Endometrium (tissue), 2 donors: ENCODE measurements around the gene TM4SF5.

ENCODE experiments used
- FAIRE-seq: peaks from 2 replicates; lab custom pipeline; 2012; peaks lifted over from hg19 to GRCh38; lab: Jason Lieb, UNC
- donor health status: control.
- donor health status: control.

The TM4SF5 gene

GRCh38 chr17:4771519-4772234 is at the start of gene TM4SF5:
Gene TM4SF5 (plus strand): TSS chr17:4771886. CDS start chr17:4771923, 37 bp downstream.
- no peak for FAIRE-seq

GRCh38 chr17:4722678-4723240 is 48.9 kb upstream of the TM4SF5 start:
- FAIRE-seq: no peak

DNA sequence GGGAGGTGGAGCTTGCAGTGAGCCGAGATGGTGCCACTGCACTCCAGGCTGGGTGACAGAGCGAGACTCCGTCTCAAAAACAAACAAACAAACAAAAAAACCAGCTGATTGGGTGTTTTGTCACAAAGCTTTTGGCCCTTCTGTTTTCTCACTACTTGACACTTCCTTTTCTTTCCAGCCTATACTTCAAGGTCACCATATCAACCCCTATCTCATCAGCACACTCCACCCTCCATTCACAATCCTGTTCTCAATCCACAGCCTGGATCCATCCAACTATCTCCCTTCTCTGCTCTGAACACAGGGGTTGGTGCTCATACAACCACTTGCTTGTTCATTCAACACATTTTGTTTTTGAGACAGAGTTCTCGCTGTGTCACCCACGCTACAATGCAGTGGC is 47.0 kb upstream of the TM4SF5 start:
- FAIRE-seq: no peak

GRCh38 chr17:4725646-4726310 is 45.9 kb upstream of the TM4SF5 start:
- FAIRE-seq: no peak

DNA sequence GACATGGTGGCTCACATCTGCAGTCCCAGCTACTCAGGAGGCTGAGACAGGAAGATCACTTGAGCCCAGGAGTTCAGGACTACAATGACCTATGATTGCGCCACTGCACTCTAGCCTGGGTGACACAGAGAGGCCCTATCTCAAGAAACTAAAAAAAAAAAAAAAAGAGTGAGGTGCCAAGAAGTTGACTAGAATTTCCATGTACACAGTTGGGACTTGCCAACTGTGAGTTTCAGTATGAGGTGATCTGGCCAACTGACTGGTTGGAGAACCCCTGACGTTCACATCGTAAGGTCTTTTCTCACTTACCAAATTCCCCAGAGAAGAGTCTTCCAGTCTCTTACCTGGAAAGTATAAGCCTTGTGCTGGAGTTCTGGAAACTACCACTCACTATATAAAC is 43.6 kb upstream of the TM4SF5 start:
- no peak for FAIRE-seq

- FAIRE-seq: no peak
Measured at GRCh38 chr17:4733073-4733531, 38.6 kb upstream of the TM4SF5 start.

DNA sequence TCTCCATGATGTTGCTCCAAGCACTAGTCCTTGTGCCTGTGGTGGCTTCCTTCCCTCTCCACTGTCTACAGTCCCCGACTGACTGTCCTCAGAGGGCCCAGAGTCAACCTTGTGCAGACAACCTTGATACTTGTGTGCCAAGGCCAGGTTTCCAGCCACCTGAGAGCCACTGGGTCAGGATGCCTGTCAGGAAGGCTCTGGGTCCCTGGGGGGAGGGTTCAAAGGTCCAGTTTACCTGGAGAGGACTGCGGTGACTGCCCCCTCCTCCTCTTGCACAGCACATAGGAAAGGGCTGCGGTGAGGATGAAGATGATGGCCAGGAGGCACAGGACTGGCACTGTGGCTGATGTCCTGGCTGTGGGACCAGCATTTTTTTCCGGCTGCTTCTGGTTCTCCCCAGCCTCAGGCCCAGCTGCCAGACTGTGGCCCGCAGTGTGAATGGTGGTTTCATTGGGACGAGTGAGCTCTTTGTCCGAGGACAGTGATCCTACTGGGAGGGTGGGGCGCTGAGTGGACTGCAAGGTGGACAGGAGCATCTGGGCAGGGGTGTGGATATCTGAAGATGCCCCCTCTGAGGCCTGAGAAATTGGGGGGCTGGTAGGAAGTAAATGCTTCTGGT is 36.7 kb upstream of the TM4SF5 start:
- FAIRE-seq: no peak

DNA sequence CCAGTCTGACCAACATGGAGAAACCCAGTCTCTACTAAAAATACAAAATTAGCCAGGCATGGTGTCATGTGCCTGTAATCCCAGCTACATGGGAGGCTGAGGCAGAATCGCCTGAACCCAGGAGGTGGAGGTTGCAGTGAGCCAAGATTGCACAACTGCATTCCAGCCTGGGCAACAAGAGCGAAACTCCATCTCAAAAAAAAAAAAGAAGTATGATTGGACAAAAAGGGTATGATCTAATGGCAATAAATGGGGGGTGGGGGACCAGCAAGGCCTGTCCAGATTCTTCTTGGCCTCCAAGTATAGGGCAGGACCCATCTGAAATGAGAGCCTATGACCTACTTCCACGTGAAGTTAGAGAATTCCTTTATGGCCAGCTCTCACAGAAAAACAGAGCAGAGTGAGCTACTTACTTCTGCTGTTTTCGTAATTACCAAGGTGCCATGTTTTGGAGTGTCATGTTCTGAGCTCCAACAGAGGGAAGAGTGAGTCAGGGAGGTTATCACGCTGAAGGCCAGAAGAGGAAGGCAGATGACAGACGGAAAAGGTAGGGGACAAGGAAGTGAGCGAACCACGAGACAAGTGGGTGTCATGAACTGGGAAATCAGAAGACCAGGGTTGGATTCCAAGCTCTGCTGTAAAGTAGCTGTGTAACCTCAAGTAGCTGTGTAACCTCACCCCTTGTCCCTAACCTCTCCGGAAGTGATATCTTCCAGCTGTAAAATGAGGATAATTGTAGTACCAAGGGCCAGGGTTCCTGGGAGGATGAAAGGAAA is 35.6 kb upstream of the TM4SF5 start:
- no peak for FAIRE-seq

GRCh38 chr17:4738136-4739121 is 33.3 kb upstream of the TM4SF5 start:
- no peak for FAIRE-seq

GRCh38 chr17:4739122-4740024 is 32.3 kb upstream of the TM4SF5 start, which contains the start of the genes CXCL16 and ZMYND15:
Gene CXCL16 (minus strand): TSS chr17:4739928. CDS start chr17:4739339, 589 bp downstream.
Gene ZMYND15 (plus strand): TSS chr17:4739833. CDS start chr17:4740549, 716 bp downstream.
- FAIRE-seq: no peak

DNA sequence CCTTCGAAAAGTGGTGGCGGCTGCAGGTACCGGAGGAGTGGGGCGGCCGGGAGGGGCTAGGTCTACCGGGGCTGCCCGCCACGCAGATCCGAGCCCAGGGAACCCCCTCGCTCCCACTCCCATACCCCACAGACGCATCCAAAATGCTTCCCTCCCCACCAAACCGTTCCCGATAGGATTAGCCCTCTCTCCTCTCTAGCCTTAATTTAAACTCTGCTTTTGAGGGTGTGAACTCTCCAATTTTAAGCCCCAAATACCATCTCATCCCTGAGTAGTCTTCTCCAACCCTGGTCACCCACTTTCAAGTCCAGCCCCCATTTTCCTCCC is 31.7 kb upstream of the TM4SF5 start:
- no peak for FAIRE-seq

DNA sequence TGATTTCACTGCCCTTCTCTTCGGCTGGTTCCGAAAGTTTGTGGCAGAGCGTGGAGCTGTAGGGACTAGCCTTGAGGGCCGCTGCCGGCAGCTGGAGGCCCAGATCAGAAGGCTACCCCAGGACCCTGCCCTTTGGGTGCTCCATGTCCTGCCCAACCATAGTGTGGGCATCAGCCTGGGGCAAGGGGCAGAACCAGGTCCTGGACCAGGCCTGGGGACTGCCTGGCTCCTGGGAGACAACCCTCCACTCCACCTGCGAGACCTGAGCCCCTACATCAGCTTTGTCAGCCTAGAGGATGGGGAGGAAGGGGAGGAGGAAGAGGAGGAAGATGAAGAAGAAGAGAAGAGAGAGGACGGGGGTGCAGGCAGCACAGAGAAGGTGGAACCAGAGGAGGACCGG is 31.1 kb upstream of the TM4SF5 start:
- no peak for FAIRE-seq

DNA sequence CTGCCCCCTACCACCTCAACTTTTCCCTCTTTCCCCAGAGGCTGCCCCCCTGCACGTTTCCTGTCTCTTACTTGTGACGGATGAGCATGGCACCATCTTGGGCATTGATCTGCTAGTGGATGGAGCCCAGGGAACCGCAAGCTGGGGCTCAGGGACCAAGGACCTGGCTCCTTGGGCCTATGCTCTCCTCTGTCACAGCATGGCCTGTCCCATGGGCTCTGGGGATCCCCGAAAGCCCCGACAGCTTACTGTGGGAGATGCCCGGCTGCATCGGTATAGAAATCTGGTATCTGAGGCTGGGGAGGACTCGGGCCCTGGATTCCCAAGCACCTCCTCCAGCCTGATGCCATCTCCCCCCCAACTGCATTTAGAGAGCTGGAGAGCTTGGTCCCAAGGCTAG is 30.1 kb upstream of the TM4SF5 start:
- no peak for FAIRE-seq

DNA sequence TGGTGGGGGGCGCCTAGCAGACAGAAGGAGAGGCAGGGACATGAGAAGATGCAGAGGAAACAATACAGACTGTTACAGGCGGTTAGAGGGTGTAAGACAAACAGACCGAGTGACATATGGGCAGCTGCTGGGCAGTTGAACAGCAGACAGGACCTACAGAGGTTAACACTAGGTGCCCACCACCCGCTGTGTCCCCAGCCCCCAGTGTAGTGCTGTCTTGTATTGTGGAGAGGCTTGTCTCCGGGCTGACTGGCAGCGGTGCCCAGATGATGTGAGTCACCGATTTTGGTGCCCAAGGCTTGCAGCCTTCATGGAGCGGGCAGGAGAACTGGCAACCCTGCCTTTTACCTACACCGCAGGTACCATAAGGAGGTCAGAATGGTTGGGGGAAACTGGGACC is 29.6 kb upstream of the TM4SF5 start:
- no peak for FAIRE-seq

DNA sequence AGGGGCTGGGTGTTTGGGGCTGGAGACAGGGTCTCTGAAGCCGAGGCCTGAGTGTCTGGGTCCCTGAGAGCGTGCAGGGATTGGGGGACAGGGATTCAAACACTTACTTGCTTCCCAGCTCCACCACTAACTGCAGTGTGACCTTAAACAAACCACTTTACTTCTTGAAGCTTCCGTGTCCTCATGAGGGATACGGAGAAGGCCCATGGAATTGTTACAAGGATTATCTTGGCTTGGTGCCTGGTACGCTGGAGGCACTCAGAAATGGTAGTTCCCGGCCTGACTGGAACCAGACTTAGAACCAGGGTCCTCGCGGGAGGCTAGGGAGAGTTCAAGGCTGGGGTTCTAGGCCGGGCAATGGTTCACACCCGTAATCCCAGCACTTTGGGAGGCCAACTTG is 29.1 kb upstream of the TM4SF5 start:
- FAIRE-seq: no peak

DNA sequence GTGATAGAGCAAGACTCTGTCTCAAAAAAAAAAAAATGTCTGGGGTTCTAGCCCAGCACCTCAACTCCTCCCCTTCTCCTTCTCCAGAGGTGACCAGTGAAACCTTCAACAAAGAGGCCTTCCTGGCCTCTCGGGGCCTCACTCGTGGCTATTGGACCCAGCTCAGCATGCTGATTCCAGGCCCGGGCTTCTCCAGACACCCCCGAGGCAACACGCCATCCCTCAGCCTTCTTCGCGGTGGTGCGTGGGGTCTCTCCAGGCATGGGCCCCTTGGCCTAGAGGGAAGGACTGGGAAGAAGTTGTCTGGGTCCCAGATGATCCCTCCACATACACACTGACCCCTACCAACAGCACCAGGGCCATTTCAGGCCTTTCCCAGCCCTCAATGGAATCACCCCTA is 28.5 kb upstream of the TM4SF5 start:
- no peak for FAIRE-seq

- FAIRE-seq: no peak
Measured at GRCh38 chr17:4743898-4744297, 27.8 kb upstream of the TM4SF5 start.

DNA sequence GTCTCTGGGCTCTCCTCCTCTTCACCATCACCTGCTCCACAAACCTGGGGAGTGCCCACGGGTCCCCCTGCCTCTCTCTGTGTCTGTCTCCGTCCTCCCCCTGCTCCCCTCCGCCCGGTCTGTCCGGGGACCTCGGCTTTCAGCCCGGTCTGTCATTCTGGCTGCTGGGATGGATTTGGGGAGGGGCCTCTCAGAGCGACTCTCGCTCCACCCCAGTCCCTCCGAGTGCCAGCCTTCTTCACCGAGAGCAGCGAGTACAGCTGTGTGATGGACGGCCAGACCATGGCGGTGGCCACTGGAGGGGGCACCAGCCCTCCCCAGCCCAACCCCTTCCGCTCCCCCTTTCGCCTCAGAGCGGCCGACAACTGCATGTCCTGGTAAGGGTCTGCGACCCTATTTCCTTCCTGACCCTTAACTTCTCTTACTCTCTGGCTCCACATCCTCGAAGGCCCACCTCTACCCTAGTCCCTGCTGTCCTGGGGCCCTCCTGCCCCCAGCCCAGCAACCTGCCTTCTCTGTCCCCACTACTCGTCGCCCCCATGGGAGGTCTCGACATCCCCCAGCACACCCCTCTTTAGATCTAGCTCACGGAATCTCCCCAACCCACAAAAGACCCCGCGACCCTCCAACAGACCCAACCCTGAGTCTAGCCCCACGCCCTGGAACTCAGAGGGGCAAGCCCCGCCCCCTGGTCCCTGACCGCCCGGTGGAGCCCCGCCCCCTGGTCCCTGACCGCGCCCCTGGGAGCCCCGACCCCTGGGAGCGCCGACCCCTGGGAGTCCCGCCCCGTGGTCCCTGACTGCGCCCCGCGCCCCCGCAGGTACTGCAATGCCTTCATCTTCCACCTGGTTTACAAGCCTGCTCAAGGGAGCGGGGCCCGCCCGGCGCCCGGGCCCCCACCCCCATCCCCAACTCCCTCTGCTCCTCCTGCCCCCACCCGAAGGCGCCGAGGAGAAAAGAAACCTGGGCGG is 26.4 kb upstream of the TM4SF5 start:
- no peak for FAIRE-seq

GRCh38 chr17:4747847-4748246 is 23.8 kb upstream of the TM4SF5 start:
- no peak for FAIRE-seq
